B cell (primary cell): ENCODE measurements around the gene ADAM19. TPM values are rescaled to one million over a fixed set of nuclear protein-coding genes. Genes with fewer than 3 reads are reported as not detected.

Experiments
- ATAC-seq: fragments of 200-7000 bp; cut with Tn5 transposase; one replicate; pipeline ENCODE4 v1.10.0; 2021; ENCODE audit warnings: low read depth, mild to moderate bottlenecking, moderate number of reproducible peaks, moderate library complexity
- CTCF ChIA-PET: fragments of 350-600 bp; sonication (Branson Sonifier 250); formaldehyde crosslinking; loops from one replicate; lab custom pipeline; 2021; ENCODE audit warnings: antibody characterized with exemption, inconsistent platforms; lab: Charles Lee
- POLR2A ChIA-PET: fragments of 350-600 bp; sonication (Branson Sonifier 250); formaldehyde crosslinking; loops from one replicate; lab custom pipeline; 2021; ENCODE audit warnings: antibody characterized with exemption; lab: Charles Lee
- DNase-seq: peaks from one replicate; pipeline ENCODE4 v3.0.0; 2013
- H2AFZ ChIP-seq: 2 replicates; pipeline ENCODE4 v1.6.1; 2012; ENCODE audit warnings: mild to moderate bottlenecking, low read depth, low read length; ENCODE audit not compliant: insufficient read depth, poor library complexity, severe bottlenecking
- H3K27ac ChIP-seq, 2 donors: 1 replicate in 1 of 2; 2 replicates in 1 of 2; pipeline ENCODE4 v1.5.1; 2012 to 2013; ENCODE audit warnings: low read length in 2 of 2, mild to moderate bottlenecking in 2 of 2, moderate library complexity in 1 of 2
- H3K27me3 ChIP-seq, 4 experiments: fragments of 200-600 bp in 1 of 4; sonication (generic) in 1 of 4; replicated peaks in 1 of 4; 1 replicate in 2 of 4; 2 replicates in 2 of 4; pipeline versions ENCODE4 v1.6.1 to v1.7.0; 2013 to 2016; ENCODE audit warnings: low read length in 3 of 4, mild to moderate bottlenecking in 2 of 4, mixed read lengths in 1 of 4, moderate library complexity in 1 of 4; ENCODE audit not compliant: insufficient read depth in 4 of 4, control insufficient read depth in 3 of 4; ENCODE audit errors: control extremely low read depth in 1 of 4
- H3K36me3 ChIP-seq, 2 experiments: replicated peaks in 1 of 2; 1 replicate in 1 of 2; 2 replicates in 1 of 2; pipeline versions ENCODE4 v1.6.1 to v1.7.1; 2013; ENCODE audit warnings: low read length in 1 of 2; ENCODE audit not compliant: insufficient read depth in 2 of 2, control insufficient read depth in 1 of 2; ENCODE audit errors: control extremely low read depth in 1 of 2, extremely low read depth in 1 of 2
- H3K4me1 ChIP-seq, 2 donors: fragments of 200-600 bp in 1 of 2; sonication (generic) in 1 of 2; 1 replicate in 1 of 2; 2 replicates in 1 of 2; pipeline versions ENCODE4 v1.5.1 to v1.6.1; 2013 to 2017; ENCODE audit warnings: low read length in 2 of 2; ENCODE audit not compliant: control insufficient read depth in 2 of 2, insufficient read depth in 2 of 2
- H3K4me2 ChIP-seq: replicated peaks from 2 replicates; pipeline ENCODE3; 2012; ENCODE audit warnings: mild to moderate bottlenecking, low read depth, low read length; ENCODE audit not compliant: poor library complexity, severe bottlenecking
- H3K4me3 ChIP-seq, 5 experiments: fragments of 200-600 bp in 1 of 5; sonication (generic) in 1 of 5; 1 replicate in 3 of 5; 2 replicates in 2 of 5; pipeline versions ENCODE4 v1.5.1 to v1.7.0; 2011 to 2016; ENCODE audit warnings: low read length in 4 of 5, mild to moderate bottlenecking in 4 of 5, low read depth in 2 of 5, control low read depth in 1 of 5, moderate library complexity in 1 of 5; ENCODE audit not compliant: insufficient read depth in 1 of 5; ENCODE audit errors: control extremely low read depth in 1 of 5, extremely low read depth in 1 of 5
- H3K79me2 ChIP-seq: fragments of 200-600 bp; sonication (generic); one replicate; pipeline ENCODE4 v1.6.0; 2016; ENCODE audit warnings: low read length; ENCODE audit not compliant: control insufficient read depth, insufficient read depth
- H3K9ac ChIP-seq: fragments of 200-600 bp; sonication (generic); 2 replicates; pipeline ENCODE4 v1.6.1; 2017; ENCODE audit warnings: mild to moderate bottlenecking, low read length, moderate library complexity
- H3K9me3 ChIP-seq, 3 donors: one replicate each; pipeline versions ENCODE4 v1.6.1 to v1.7.1; 2013; ENCODE audit warnings: low read length in 2 of 3; ENCODE audit not compliant: control insufficient read depth in 2 of 3, insufficient read depth in 1 of 3; ENCODE audit errors: control extremely low read depth in 1 of 3
- H4K20me1 ChIP-seq: 2 replicates; pipeline ENCODE4 v1.6.0; 2012; ENCODE audit warnings: mild to moderate bottlenecking, low read length; ENCODE audit not compliant: insufficient read depth, control insufficient read depth, poor library complexity, severe bottlenecking
- H3K27ac Mint-ChIP-seq: one replicate; pipeline ENCODE4 v1.8.0; 2021; ENCODE audit warnings: mixed read lengths
- H3K27me3 Mint-ChIP-seq: one replicate; pipeline ENCODE4 v1.8.0; 2021; ENCODE audit warnings: mixed read lengths
- H3K4me1 Mint-ChIP-seq: one replicate; pipeline ENCODE4 v1.8.0; 2021; ENCODE audit warnings: mixed read lengths
- H3K4me3 Mint-ChIP-seq: one replicate; pipeline ENCODE4 v1.8.0; 2021; ENCODE audit warnings: mixed read lengths
- H3K9me3 Mint-ChIP-seq: one replicate; pipeline ENCODE4 v1.8.0; 2022; ENCODE audit warnings: mixed read lengths; ENCODE audit not compliant: insufficient read depth
- EZH2 ChIP-seq: IDR thresholded peaks from 2 replicates; pipeline ENCODE4 v1.6.1; 2012; ENCODE audit warnings: borderline replicate concordance, low read depth, mild to moderate bottlenecking, moderate library complexity, low read length; ENCODE audit not compliant: insufficient read depth, poor library complexity, severe bottlenecking
- WGBS: methylation state at CpG from one replicate; pipeline ENCODE4 v1.1.5; 2013; ENCODE audit warnings: missing lambda C conversion rate; ENCODE audit not compliant: insufficient coverage; 5-methylcytosine and 5-hydroxymethylcytosine counted together
- intact Hi-C: fragments of 100-400 bp; cut with micrococcal nuclease; formaldehyde crosslinking; loops from one replicate; pipeline ENCODE4 v1.10.0; 2022
- polyA plus RNA-seq: library from polyadenylated mRNA; depleted of rRNA; stranded (reverse); fragments of >200 nt; gene quantifications from 2 replicates; pipeline ENCODE4 v1.2.3, GENCODE V29; 2012
- total RNA-seq, 2 donors: library from RNA; stranded (reverse); fragments of 120-200 nt in 1 of 2; gene quantifications; 1 replicate in 1 of 2; 2 replicates in 1 of 2; pipeline versions ENCODE4 v1.2.3 to v1.2.4, GENCODE V29; 2013 to 2022
- TF ChIP-seq, protein P1 (sequence below): fragments of 200-600 bp; IDR thresholded peaks from one replicate; pipeline ENCODE4 v1.8.0; 2022; ENCODE audit warnings: antibody characterized with exemption, mild to moderate bottlenecking

The ADAM19 gene
- total and polyA plus RNA-seq, 2 donors (not counting 1 experiment from before 2014, with no cell fraction given): 110 to 171 TPM

DNA sequence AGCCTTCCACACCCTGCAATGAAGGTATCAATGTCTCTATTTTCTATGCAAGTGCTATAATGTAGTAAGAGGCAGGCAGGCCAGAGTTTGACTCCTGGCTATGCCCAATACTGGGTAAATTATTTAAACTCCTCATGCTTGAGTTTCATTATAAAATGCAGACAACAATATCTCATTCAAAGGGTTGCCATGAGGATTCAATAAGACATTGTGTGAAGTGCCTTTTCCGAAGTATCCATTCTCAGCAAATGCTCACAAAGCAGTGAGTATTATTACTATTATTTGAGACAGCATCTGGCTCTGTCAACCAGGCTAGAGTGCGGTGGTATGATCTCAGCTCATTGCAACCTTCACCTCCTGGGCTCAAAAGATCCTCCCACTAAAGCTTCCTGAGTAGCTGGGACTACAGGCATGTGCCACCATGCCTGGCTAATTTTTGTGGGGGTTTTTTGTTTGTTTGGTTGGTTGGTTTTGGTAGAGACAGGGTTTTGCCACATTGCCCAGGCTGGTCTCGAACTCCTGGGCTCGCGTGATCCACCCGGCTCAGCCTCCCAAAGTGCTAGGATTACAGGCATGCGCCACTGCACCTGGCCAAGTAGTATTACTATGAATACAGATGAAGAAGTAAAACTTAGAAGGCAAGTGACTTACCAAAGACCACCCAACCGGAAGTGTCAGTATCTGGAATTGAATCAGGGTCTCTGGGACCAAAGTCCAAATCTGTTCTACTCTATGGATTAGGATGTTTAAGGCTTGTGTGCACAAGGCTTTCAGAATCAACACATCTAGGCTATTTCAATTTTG is 18.8 kb downstream of the ADAM19 start:
- Histone ChIP-seq H3K79me2 (peaks cover 100% of the 10 kb centered on the region), H3K36me3 (peaks cover 5 to 82% of the 10 kb centered on the region in 2 experiments), H3K9me3 (no peaks in the 10 kb centered on the region), H3K4me3 (no peak overlapping the region), H3K27ac (peak overlapping the region; percentile 0 to 69), H2AFZ (no peak overlapping the region), H4K20me1 (peaks cover 98% of the 10 kb centered on the region), H3K4me1 (peaks cover 75 to 79% of the 10 kb centered on the region in 2 donors), H3K9ac (peak overlapping the region; percentile 7), H3K27me3 (no peaks in the 10 kb centered on the region), H3K4me2 (peak overlapping the region; percentile 31)
- TF ChIP-seq EZH2: no peak
- TF ChIP-seq, protein P1, sequence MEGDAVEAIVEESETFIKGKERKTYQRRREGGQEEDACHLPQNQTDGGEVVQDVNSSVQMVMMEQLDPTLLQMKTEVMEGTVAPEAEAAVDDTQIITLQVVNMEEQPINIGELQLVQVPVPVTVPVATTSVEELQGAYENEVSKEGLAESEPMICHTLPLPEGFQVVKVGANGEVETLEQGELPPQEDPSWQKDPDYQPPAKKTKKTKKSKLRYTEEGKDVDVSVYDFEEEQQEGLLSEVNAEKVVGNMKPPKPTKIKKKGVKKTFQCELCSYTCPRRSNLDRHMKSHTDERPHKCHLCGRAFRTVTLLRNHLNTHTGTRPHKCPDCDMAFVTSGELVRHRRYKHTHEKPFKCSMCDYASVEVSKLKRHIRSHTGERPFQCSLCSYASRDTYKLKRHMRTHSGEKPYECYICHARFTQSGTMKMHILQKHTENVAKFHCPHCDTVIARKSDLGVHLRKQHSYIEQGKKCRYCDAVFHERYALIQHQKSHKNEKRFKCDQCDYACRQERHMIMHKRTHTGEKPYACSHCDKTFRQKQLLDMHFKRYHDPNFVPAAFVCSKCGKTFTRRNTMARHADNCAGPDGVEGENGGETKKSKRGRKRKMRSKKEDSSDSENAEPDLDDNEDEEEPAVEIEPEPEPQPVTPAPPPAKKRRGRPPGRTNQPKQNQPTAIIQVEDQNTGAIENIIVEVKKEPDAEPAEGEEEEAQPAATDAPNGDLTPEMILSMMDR: no peak
- Mint-ChIP-seq H3K9me3 (no peaks in the 10 kb centered on the region), H3K27ac (peak overlapping the region; percentile 85), H3K27me3 (no peaks in the 10 kb centered on the region), H3K4me1 (peaks cover 87% of the 10 kb centered on the region), H3K4me3 (peak overlapping the region; percentile 54)
- intact Hi-C loops: no loop called here
- peak; percentile 16 for ATAC-seq
- POLR2A ChIA-PET: interaction anchor here (0.6 to 1.7 kb wide), 4 partner anchors 10 to 94 kb away, joined by 3 to 4 read pairs (median 3); no protein-coding TSS in a partner anchor
- CTCF ChIA-PET: interaction anchor here (1.2 to 2.1 kb wide), 5 partner anchors 10 to 187 kb away, joined by 3 to 6 read pairs (median 6); partner anchors contain the start of gene LSM11
- 87% methylated on average over 5 of the region's 8 CpGs for WGBS
- DNase-seq: peak; percentile 49
